HTR-8/SVneo (cell line): Measurements from ENCODE around the gene PSMA6.
"Not testable (repeated sequence)": the region's sequence is repeated elsewhere in the genome, so short reads cannot be mapped to it uniquely, and the experiment has no call there.

Experiments used
- DNase-seq: peaks from one replicate; pipeline ENCODE4 v3.0.0; 2011; ENCODE audit warnings: low spot score, mixed read lengths; ENCODE audit not compliant: insufficient read length
- FAIRE-seq: peaks from 2 replicates; lab custom pipeline; 2011; peaks lifted over from hg19 to GRCh38; lab: Jason Lieb, UNC

The PSMA6 gene

DNA sequence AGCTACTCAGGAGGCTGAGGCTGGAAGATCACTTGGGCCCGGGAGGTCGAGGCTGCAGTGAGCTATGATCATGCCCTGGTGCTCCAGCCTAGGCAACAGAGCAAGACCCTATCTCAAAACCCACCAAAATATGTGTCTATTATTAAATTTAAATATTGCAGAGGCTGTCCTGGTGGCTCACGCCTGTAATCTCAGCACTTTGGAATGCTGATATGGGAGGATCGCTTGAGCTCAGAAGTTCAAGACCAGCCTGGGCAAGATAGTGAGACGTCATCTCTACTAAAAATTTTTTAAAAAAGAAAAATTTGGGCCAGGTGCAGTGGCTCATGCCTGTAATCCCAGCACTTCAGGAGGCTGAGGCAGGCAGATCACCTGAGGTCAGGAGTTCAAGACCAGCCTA lies 13.9 kb downstream of the PSMA6 start:
- no peak for DNase-seq
- no peak for FAIRE-seq

DNA sequence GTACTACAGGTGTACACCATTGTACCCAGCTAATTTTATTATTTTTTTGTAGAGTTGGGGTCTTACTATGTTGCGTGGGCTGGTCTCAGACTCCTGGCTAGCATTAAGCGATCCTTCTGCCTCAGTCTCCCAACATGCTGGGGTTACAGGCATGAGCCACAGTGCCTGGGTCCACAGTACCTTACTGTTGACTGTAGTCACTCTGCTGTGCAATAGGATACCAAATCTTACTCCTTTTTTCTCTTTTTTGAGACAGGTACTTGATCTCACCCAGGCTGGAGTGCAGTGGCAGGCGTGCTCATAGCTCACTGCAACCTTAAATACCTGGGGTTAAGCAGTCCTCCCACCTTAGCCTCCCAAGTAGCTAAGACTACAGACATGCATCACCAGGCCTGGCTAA lies 25.6 kb downstream of the PSMA6 start:
- no peak for DNase-seq
- FAIRE-seq, result no peak

DNA sequence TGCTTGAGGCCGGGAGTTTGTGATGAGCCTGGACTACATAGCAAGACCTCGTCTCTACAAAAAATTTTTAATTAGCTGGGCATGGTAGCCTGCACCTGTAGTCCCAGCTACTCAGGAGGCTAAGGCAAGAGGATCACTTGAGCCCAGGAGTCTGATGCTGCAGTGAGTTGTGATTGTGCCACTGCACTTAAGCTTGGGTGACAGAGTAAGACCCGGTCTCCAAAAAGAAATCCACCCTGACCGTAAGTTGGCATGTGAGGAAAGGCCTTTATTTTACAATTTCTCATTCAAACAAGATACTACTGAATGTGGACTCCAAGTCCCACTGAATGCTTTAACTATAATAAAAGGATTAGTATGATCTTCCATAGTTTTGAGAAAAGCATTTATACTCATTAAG lies 27.3 kb downstream of the PSMA6 start:
- FAIRE-seq (no peak), DNase-seq (no peak)

DNA sequence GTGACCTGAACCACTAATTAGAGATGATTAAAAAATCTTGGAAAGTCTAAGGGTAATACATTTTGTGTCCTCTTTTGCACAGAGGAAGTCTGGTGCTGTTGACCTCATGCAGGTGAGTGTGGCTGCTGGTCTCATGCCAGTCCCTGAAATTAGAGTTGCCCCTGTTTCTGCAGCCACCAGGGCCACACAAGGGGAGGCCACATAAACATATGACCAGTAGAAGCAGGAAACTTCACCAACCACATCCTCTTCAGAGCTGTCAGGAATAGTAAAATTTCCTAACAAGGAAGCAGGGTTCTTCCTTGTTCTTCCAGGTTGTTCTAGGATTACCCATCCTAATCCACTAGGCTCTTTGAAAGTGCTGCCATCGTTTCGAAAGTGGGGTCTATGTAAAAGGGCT lies 28.3 kb downstream of the PSMA6 start:
- no peak for DNase-seq
- FAIRE-seq, result no peak

DNA sequence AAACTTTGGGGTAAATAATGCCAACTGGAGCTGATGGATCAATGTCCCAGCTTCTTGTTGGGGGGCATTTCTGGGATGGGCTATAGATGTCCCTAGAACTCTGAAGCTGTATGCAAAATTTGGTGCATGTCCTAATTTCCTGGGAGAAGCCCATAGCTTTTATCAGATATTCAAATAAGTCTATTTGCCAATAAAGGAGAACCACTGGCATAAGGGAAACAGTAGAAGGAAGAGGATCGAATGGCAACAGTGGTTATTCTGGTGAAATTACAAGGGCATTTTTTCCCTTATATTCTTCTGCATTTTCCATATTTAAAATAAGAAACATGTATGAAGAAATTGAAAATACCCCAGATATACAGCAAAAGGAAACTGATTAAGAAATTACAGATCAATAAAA lies 34.2 kb downstream of the PSMA6 start:
- no peak for FAIRE-seq
- DNase-seq, result no peak

DNA sequence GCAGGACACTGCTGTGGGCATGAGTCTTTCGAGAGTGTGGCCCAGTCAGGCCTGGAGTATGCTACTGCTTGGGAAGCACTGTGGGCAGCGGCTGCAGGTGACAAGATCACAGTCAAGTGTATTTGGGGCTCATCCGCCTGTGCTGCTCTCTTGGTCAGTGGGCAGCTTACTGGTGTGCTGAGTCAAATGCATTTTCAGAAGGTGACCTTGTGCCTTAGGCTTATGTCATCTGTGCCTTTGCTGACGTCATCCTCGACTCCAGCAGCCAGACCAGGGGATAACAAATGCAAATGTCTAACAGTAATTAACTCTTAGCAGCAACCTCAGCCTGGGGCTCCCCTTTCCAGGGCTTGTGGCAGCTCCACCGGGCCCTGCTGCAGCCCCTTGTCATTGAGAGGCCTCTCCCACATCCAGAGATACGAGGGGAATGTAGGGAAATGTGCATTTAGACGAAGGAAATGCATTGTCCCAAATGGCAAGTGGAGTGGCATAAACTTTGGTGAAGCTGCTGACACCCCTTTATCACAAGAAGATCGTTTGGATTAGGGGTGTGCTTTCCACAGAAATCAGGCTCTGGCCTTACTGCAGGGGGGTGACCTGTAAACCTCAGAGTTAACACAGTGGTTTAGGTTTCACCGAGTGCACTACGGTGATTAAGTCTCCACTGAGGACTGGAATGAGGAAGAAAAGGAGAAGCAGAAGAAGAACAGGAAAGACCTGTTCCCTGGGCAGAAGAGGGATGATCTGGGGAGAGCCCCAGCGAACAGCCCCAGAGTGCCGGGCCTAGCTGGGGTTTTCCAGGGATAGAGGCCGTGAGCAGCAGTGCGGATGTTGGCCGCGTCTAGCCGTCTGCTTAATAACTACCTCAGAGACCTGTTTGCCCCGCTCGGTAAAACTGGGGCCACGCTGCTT lies 39.7 kb downstream of the PSMA6 start:
- DNase-seq (no peak), FAIRE-seq (no peak)

DNA sequence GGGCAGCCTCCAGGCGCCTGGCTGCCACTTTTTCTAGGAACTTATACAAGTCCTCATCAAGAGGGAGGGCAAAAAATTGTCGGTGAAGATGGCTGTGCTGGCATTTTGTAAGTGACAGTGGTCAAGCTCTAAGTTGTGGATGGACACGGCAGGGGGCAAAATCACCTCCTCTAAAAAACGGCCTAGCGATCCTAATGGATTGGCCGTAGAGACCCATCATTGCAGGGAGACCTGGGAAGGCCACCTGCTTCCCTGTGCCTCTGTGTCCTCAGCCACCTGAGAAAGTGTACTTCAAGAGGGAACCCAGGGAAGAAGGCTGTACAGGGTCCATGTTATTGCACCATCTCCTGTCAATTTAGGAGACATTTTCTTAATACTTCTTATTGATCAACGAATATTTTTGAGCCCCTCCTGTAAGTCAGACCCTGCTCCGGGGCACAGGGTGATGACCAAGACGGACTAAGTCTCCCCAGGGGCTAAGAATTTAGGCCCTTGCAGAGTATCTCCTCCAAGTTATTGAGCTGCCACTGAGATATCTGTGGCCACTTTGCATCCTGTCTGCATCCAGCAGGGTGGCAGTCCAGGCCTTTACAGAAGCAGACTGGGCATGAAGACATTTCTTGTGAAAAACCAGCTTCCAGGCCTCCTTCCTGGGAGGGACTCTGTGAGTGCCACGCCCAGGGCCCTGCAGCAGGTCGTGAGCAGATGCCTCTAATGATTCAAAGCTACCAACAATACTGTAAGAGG lies 40.5 kb downstream of the PSMA6 start:
- DNase-seq (no peak), FAIRE-seq (no peak)

DNA sequence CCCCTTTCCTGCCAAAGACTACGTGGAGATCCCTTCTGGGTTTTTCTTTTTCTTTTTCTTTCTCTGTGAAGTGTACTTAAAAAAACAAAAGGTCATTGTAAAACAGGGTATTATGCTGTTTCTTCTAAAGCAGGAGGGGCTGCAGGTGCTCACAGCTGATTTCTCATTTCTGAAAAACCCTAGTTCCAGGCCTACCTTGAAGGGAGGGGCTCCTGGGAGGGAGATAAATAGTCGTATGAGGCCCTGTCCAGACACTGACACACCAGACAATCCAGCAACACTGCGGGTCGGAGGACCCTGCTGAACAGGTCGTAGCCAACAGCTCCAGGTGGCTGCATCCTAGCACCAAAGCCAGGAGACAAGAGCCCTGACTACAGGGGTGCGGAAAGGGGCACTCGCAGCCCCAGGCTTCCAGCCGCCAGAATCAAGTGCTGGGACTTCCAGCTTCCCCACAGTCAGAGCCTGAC lies 41.1 kb downstream of the PSMA6 start:
- no peak for FAIRE-seq
- no peak for DNase-seq

DNA sequence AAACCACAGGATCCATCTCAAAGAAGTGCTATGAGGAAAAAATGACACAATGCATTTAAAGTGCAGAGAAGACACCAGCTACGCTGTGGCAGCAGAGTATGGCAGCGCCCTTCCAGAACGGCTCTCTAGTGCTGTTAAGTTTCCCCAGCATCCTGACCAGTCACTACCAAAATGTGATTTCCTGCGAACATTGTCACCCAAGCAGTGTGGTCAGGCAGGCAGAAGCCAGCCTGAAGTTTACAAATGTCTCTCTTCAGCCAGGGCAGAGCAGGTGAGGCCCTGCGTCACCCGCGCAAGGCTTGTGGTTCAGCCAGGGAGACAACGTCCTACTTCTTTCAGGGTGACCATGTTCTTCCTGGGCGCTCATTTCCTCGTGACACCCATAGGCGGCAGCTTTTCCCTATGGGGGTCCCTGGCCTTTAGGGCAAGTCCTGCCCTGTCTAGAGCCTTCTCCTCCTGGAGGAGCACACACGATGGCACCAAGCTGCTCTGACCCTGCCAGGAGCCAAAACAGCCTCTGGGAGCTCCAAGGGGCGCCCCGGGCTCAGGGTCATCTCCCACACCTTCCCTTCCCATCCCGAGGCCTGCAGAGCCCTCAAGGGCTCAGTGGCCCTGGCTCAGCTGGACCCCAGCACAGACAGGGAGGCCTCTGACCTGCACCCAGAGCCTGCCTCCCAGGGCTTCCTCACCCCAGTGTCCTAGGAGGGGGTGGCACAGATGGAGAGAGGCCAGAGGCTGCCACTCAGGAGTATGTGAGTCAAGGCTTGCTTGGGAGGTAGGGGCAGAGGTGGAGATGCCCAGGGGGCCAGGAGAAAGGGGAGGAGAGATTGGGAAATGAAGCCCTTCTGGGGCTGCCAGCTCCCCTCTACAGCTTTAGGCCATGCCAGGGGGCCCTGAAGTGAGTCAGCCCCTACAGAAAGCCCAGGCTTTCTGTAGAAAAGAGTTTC lies 41.9 kb downstream of the PSMA6 start:
- FAIRE-seq (no peak), DNase-seq (no peak)

DNA sequence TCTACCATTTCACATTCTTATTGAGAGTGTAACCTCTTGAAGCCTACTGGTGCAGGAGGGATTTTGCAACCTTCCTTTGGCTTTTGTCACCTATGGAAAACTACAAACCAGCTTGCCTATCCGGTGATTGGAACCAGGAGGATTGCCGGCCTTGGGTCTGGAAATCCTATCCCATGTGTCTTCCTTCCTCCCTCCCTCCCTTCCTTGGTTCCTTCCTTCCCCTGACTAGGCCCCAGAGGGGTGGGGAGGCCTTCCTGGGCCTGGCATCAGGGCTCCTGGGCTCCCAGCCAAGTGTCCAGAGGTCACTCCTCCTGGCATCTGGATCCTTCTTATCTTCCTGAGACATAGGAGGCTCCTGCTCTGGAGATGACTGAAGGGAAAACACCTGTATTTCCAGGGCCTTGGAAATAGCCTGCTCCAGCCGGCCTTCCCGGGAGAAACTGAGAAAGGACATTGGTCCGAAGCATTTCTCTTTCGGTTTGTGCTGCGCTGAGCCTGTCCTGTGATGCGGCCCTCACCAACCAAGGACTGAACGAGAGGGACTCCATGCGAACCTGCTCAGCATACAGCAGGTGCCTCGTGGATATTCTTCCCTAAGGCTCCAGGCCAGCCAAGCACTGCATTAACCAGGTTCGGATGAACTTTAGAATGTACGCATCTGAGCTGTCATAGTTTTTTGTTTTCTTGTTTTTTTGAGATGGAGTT lies 43.4 kb downstream of the PSMA6 start:
- no peak for FAIRE-seq
- no peak for DNase-seq

DNA sequence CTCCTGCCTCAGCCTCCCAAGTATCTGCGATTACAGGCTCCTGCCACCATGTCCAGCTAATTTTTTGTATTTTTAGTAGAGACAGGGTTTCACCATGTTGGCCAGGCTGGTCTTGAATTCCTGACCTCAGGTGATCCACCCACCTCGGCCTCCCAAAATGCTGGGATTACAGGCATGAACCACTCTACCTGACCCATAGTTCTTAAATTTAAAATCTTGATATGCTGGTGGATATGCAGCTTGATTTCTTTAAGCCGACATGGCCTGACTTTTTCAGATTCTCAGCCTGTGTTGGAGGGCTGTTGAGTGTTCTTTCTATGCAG lies 44.0 kb downstream of the PSMA6 start:
- not testable (repeated sequence) for FAIRE-seq

DNA sequence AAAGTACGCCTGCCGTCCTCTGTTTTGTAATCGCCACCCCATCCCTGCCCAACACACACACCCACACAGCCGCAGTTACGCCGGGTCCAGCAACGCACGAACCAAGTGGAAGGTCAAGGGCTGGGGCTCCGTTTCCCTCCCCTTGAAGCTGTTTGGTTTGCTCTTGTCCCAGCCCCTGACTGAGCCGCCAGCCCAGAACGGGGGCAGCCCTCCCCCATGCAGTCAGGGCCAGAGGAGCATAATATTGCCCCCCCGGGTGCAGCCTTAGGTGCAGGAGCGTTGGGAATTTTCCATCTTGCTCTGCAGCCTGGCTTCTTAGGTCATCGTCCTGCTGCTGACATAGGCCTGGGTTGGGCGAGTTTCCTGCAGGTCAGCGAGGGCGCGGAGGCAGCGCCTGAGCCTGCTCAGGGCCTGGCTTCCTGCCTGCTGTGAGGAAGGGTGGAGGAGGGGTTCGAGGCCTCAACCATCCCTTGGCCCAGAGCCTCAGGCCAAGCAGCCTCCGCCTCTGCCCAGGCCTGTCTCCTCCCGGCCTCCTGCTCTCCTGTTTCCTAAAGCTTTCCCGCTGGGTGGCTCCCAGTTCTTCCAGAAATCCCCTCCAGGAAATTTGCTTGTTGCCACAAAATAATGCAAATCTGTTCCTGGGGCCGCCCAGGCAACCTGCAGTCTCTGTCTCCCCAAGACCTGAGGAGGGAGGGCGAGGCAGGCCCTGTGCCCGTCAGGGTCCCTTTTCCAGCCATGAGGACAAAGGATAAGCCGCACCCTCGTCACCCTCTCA lies 44.5 kb downstream of the PSMA6 start:
- DNase-seq (peak; percentile 68), FAIRE-seq (no peak)

More for the DNA sequence above, 44.0 kb downstream of the PSMA6 start:
- DNase-seq, result not testable (repeated sequence)

DNA sequence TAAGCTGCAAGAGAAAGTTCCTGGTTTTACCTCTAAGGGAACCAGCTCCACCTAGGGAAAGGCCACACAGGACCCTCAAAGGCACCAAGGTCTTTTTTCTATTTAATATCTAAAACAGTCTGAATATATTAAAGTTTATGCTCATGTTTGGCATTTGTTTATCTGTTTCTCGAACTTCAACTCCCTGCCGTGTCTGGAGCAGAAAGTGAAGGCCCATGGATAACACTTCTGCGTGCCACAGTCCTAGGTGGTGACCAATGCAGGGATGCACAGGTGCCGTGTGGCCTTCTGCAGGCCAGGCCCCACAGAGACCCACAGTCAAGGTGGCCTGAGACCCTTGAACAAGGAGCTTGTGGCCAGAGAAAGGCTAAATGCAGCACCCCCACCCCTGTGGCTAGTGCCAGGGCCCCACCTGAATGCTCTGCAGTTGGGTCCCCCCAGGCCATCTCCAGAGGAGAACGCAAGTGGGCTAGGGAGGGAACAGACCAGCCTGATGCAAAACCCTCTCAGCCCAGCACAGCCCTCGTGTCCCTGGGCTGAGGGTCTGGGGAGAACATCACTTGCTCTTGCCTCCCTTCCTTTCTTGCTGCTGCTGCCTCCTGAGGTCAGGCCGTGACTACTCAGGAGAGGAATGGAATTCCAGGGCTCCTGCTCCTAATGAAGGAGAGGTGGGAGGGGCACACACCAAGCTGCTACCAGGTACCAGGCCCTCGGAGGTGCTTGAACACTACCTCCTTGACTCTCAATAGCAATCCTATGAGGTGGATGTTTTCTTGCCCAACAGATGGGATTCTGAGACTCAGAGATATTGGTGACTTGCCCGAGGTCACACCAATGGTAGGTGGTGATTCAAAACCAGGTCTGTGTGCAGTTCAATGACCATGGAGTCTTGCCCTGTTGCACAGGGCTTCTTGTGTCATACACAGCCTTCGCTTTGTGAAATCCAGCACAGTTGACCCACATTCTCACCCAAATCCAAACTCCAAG lies 45.4 kb downstream of the PSMA6 start:
- DNase-seq (no peak), FAIRE-seq (no peak)

DNA sequence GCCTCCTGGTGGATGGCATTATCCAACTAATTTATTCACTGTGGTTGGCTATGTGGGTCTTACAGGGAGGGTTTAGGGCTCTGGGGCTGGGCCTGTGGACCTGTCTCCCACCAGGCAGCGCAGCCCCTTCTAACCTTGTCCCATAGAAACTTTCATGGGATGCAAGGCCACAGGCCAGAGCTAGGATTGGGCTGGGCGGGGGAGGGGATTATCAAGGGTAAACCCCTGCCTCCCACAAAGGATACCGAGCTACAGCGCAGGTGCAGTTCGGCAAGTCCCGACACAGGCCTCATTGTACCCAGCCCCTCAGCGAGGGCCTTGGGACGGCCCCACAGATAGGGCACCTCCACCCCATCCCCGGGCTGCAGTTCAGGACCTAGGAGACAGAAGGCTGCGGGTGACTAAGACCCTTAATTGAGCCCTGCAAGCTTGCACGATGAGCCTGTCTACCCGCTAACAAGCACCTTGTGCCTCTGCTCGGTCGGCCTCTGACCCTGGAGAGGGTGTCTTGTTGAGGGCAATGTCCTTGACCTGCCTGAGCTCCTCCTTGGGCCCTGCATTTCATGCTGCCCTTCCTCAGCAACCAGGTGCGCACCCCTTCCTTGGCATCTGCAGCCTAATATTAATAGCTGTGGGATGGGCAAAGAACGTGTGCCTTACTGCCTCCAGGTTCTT lies 46.7 kb downstream of the PSMA6 start:
- FAIRE-seq, result no peak

DNA sequence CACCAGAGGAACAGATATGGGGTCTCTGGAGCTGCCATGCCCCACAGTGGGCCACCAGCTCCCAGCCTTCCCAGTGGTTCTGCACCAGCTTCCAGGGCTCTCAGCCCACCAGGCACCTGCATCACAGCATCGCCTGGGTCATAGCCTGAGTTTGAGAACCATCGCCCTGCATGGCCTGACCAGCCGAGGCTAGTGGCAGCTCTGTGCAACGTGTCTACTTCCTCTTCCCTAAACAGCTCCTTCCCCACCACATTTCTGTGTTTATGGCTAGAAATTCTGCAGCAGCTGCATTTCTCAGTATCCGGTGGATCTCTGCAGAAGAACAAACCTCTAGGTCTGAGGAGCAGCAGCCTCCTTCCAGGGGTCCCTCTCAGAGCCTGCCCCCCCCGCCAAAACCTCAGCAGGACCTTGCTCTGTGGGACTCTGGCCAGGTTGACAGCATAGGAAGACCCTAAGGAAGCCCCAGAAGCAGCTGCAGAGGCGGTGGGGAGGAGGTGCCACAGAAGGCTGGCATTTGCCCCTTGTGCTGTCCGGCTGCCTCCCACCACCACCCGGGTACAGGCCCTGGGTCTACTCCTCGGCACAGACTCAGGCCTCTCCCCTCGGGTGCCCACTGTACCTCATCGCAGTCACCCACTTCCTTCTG lies 47.7 kb downstream of the PSMA6 start:
- DNase-seq, result no peak
- FAIRE-seq, result no peak

More for the DNA sequence above, 46.7 kb downstream of the PSMA6 start:
- DNase-seq, result no peak

DNA sequence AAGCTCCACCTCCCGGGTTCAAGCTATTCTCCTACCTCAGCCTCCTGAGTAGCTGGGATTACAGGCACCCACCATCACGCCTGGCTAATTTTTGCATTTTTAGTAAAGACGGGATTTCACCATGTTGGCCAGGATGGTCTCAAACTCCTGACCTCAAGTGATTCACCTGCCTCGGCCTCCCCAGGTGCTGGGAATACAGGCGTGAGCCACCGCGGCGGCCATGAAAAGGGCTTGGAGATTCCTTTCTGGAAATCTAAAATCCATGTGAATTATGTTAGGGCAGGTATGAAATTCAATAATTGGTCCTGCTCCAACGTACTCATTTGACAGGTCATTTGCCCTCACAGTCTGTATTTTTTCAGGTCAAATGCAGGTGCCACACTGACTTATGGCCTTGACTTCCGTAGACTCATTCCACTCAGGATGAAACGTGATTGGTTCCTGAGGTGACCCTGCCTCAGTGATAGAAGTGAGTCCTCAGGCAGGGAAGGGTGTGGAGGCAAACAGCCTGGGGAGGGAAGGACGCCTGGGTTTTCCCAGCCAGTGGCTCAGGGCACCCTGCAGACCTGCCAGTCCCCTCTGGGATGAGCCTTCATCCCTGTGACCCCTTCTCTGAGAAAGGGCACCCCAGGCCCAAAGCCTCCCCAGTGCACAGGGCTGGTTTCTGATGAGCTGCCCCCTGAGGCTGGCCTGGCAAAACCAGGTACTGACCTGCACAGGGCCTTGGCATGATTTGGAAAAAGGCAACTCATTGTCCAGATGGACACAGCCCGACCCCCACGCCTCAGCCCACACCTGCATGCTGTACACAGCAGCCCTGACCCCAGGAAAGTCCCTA lies 48.7 kb downstream of the PSMA6 start:
- DNase-seq, result no peak
- no peak for FAIRE-seq
